ENCODE data around the gene SPRY2.

GRCh38 chr13:80299046-80299445 lies 41.9 kb downstream of the SPRY2 start:
- TF ChIP-seq, protein P1, sequence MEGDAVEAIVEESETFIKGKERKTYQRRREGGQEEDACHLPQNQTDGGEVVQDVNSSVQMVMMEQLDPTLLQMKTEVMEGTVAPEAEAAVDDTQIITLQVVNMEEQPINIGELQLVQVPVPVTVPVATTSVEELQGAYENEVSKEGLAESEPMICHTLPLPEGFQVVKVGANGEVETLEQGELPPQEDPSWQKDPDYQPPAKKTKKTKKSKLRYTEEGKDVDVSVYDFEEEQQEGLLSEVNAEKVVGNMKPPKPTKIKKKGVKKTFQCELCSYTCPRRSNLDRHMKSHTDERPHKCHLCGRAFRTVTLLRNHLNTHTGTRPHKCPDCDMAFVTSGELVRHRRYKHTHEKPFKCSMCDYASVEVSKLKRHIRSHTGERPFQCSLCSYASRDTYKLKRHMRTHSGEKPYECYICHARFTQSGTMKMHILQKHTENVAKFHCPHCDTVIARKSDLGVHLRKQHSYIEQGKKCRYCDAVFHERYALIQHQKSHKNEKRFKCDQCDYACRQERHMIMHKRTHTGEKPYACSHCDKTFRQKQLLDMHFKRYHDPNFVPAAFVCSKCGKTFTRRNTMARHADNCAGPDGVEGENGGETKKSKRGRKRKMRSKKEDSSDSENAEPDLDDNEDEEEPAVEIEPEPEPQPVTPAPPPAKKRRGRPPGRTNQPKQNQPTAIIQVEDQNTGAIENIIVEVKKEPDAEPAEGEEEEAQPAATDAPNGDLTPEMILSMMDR (IDR thresholded peaks at IDR 0.05), result no peak
- no peak for TF ChIP-seq POLR2A (IDR thresholded peaks at IDR 0.05)
